ENCODE data around the gene ADCY10.
A peak's percentile ranks its signal among the peaks of the same experiment; 100 is the strongest.

The ADCY10 gene

GRCh38 chr1:167819849-167820683 lies 93.9 kb downstream of the ADCY10 start:
- H3K27me3 ChIP-seq (ENCODE audit: insufficient read depth, poor library complexity, severe bottlenecking) = no peaks in the 10 kb centered on the region
- TF ChIP-seq SPI1 (IDR thresholded peaks at IDR 0.05; ENCODE audit: borderline replicate concordance, low read depth) (no peak), CTCF (IDR thresholded peaks at IDR 0.05; ENCODE audit: insufficient read depth, low read length) (no peak), GABPA (IDR thresholded peaks at IDR 0.05; ENCODE audit: low read depth) (no peak), POLR2AphosphoS5 (IDR thresholded peaks at IDR 0.05; ENCODE audit: low read depth) (no peak), REST (IDR thresholded peaks at IDR 0.05; ENCODE audit: insufficient replicate concordance, low read depth) (no peak)
- no peak overlapping the region for H3K27ac ChIP-seq (replicated peaks)
- no peak for DNase-seq (ENCODE audit: low read depth in 1 of 2, low spot score in 1 of 2)
- peak overlapping the region; percentile 24 for H3K4me3 ChIP-seq (replicated peaks; ENCODE audit: insufficient read depth, low read length)

- Histone ChIP-seq H3K4me3 (replicated peaks; ENCODE audit: insufficient read depth, low read length) (no peak overlapping the region), H3K27me3 (ENCODE audit: insufficient read depth, poor library complexity, severe bottlenecking) (no peaks in the 10 kb centered on the region), H3K27ac (replicated peaks) (no peak overlapping the region)
- DNase-seq (ENCODE audit: low read depth in 1 of 2, low spot score in 1 of 2) = no peak
- TF ChIP-seq GABPA (IDR thresholded peaks at IDR 0.05; ENCODE audit: low read depth) (no peak), CTCF (IDR thresholded peaks at IDR 0.05; ENCODE audit: insufficient read depth, low read length) (no peak), POLR2AphosphoS5 (IDR thresholded peaks at IDR 0.05; ENCODE audit: low read depth) (no peak), REST (IDR thresholded peaks at IDR 0.05; ENCODE audit: insufficient replicate concordance, low read depth) (no peak), SPI1 (IDR thresholded peaks at IDR 0.05; ENCODE audit: borderline replicate concordance, low read depth) (no peak)
Observed at GRCh38 chr1:167815650-167816049, 98.3 kb downstream of the ADCY10 start.

GRCh38 chr1:167812972-167813371 lies 101.0 kb downstream of the ADCY10 start:
- Histone ChIP-seq H3K4me3 (replicated peaks; ENCODE audit: insufficient read depth, low read length) (no peak overlapping the region), H3K27me3 (ENCODE audit: insufficient read depth, poor library complexity, severe bottlenecking) (no peaks in the 10 kb centered on the region), H3K27ac (replicated peaks) (no peak overlapping the region)
- no peak for DNase-seq (ENCODE audit: low read depth in 1 of 2, low spot score in 1 of 2)
- TF ChIP-seq GABPA (IDR thresholded peaks at IDR 0.05; ENCODE audit: low read depth) = no peak
- no peak for TF ChIP-seq SPI1 (IDR thresholded peaks at IDR 0.05; ENCODE audit: borderline replicate concordance, low read depth)
- no peak for TF ChIP-seq CTCF (IDR thresholded peaks at IDR 0.05; ENCODE audit: insufficient read depth, low read length)
- TF ChIP-seq REST (IDR thresholded peaks at IDR 0.05; ENCODE audit: insufficient replicate concordance, low read depth) = no peak
- TF ChIP-seq POLR2AphosphoS5 (IDR thresholded peaks at IDR 0.05; ENCODE audit: low read depth) = no peak

Measured in HL-60 (cell line).